Sigmoid colon (tissue), 4 donors: ENCODE results near the gene GSTT4.

Experiments
- POLR2AphosphoS5 ChIP-seq, 4 donors: sonication (generic); formaldehyde crosslinking; IDR thresholded peaks; one replicate each; pipeline ENCODE4 v1.6.1; 2017; ENCODE audit warnings: antibody characterized with exemption in 4 of 4
- TF ChIP-seq, protein P1 (sequence below), 4 experiments: fragments of 450-650 bp in 3 of 4; fragments of 200-600 bp in 1 of 4; IDR thresholded peaks; one replicate each; pipeline ENCODE4 v1.5.1; 2016 to 2019; ENCODE audit warnings: antibody characterized with exemption in 4 of 4, mild to moderate bottlenecking in 3 of 4, moderate library complexity in 2 of 4

DNA sequence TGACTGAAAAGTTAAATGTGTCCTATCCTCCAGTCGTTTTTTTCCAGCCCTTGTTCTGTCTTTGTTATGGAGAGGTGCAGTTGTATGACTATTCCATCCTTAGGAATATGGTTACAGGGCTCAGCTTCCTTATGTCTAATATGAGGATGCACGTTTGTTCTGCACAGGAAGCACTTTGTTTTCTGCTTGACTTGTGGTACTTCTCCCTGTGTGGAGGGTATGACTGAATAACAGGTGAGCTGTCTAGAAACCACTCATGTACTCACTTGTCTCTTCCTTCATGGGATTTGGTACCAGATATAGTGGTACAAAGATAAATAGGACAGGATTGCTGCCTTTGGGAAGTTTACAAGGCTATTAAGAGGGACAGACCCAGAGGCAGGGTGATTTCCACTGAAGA is 23.3 kb upstream of the GSTT4 start:
- TF ChIP-seq, protein P1, sequence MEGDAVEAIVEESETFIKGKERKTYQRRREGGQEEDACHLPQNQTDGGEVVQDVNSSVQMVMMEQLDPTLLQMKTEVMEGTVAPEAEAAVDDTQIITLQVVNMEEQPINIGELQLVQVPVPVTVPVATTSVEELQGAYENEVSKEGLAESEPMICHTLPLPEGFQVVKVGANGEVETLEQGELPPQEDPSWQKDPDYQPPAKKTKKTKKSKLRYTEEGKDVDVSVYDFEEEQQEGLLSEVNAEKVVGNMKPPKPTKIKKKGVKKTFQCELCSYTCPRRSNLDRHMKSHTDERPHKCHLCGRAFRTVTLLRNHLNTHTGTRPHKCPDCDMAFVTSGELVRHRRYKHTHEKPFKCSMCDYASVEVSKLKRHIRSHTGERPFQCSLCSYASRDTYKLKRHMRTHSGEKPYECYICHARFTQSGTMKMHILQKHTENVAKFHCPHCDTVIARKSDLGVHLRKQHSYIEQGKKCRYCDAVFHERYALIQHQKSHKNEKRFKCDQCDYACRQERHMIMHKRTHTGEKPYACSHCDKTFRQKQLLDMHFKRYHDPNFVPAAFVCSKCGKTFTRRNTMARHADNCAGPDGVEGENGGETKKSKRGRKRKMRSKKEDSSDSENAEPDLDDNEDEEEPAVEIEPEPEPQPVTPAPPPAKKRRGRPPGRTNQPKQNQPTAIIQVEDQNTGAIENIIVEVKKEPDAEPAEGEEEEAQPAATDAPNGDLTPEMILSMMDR (IDR thresholded peaks at IDR 0.05): no peak
- no peak for TF ChIP-seq POLR2AphosphoS5 (IDR thresholded peaks at IDR 0.05)
